ENCODE measurements around the gene PGP. TPM values are rescaled to one million over a fixed set of nuclear protein-coding genes. Genes with fewer than 3 reads are reported as not detected.

The PGP gene
- total RNA-seq, 2 donors from 2014 or later, result 11.6 to 21.6 TPM

- H3K9me3 Mint-ChIP-seq, result no peaks in the 10 kb centered on the region
- no peak overlapping the region for H3K4me3 Mint-ChIP-seq
- ATAC-seq (replicated peaks), result no peak
- no peaks in the 10 kb centered on the region for H3K27me3 Mint-ChIP-seq
- peaks cover 6% of the 10 kb centered on the region for H3K36me3 Mint-ChIP-seq (ENCODE audit: low read depth)
- H3K4me1 Mint-ChIP-seq, result no peaks in the 10 kb centered on the region
- H3K27ac Mint-ChIP-seq, result no peak overlapping the region
Measured at GRCh38 chr16:2180461-2180860, 34.2 kb downstream of the PGP start.

GRCh38 chr16:2179576-2179975 is 35.1 kb downstream of the PGP start:
- Mint-ChIP-seq H3K4me1 (no peaks in the 10 kb centered on the region), H3K36me3 (ENCODE audit: low read depth) (peaks cover 6% of the 10 kb centered on the region), H3K27me3 (no peaks in the 10 kb centered on the region), H3K4me3 (no peak overlapping the region), H3K9me3 (no peaks in the 10 kb centered on the region), H3K27ac (no peak overlapping the region)
- no peak for ATAC-seq (replicated peaks)

- Mint-ChIP-seq H3K27ac (no peak overlapping the region), H3K9me3 (no peaks in the 10 kb centered on the region), H3K27me3 (no peaks in the 10 kb centered on the region), H3K36me3 (ENCODE audit: low read depth) (peaks cover 11% of the 10 kb centered on the region), H3K4me3 (no peak overlapping the region), H3K4me1 (no peaks in the 10 kb centered on the region)
- ATAC-seq (replicated peaks), result no peak
Measured at GRCh38 chr16:2179107-2179501, 35.5 kb downstream of the PGP start.

GRCh38 chr16:2178321-2179106 is 36.1 kb downstream of the PGP start:
- Mint-ChIP-seq H3K4me3 (no peak overlapping the region), H3K9me3 (no peaks in the 10 kb centered on the region), H3K27me3 (no peaks in the 10 kb centered on the region), H3K4me1 (no peaks in the 10 kb centered on the region), H3K36me3 (ENCODE audit: low read depth) (peaks cover 16% of the 10 kb centered on the region), H3K27ac (no peak overlapping the region)
- ATAC-seq (replicated peaks), result peak; percentile 54

- H3K4me1 Mint-ChIP-seq, result no peaks in the 10 kb centered on the region
- H3K36me3 Mint-ChIP-seq (ENCODE audit: low read depth), result peaks cover 16% of the 10 kb centered on the region
- ATAC-seq (replicated peaks), result no peak
- no peaks in the 10 kb centered on the region for H3K27me3 Mint-ChIP-seq
- H3K4me3 Mint-ChIP-seq, result no peak overlapping the region
- H3K27ac Mint-ChIP-seq, result no peak overlapping the region
- H3K9me3 Mint-ChIP-seq, result no peaks in the 10 kb centered on the region
Measured at GRCh38 chr16:2177561-2177960, 37.1 kb downstream of the PGP start.

GRCh38 chr16:2177101-2177500 is 37.5 kb downstream of the PGP start:
- Mint-ChIP-seq H3K27me3 (no peaks in the 10 kb centered on the region), H3K4me1 (no peaks in the 10 kb centered on the region), H3K9me3 (no peaks in the 10 kb centered on the region)

GRCh38 chr16:2176047-2176446 is 38.6 kb downstream of the PGP start:
- H3K27ac Mint-ChIP-seq, result no peak overlapping the region
- H3K4me1 Mint-ChIP-seq, result no peaks in the 10 kb centered on the region
- H3K27me3 Mint-ChIP-seq, result no peaks in the 10 kb centered on the region
- H3K4me3 Mint-ChIP-seq, result no peak overlapping the region
- ATAC-seq (replicated peaks), result no peak
- no peaks in the 10 kb centered on the region for H3K9me3 Mint-ChIP-seq
- peaks cover 16% of the 10 kb centered on the region for H3K36me3 Mint-ChIP-seq (ENCODE audit: low read depth)

More at GRCh38 chr16:2177101-2177500, 37.5 kb downstream of the PGP start:
- no peak overlapping the region for H3K27ac Mint-ChIP-seq
- no peak for ATAC-seq (replicated peaks)
- H3K4me3 Mint-ChIP-seq, result no peak overlapping the region
- H3K36me3 Mint-ChIP-seq (ENCODE audit: low read depth), result peaks cover 16% of the 10 kb centered on the region

GRCh38 chr16:2175454-2175853 is 39.2 kb downstream of the PGP start:
- H3K27ac Mint-ChIP-seq, result no peak overlapping the region

GRCh38 chr16:2174396-2175131 is 40.1 kb downstream of the PGP start:
- ATAC-seq (replicated peaks), result no peak
- no peaks in the 10 kb centered on the region for H3K27me3 Mint-ChIP-seq
- H3K4me3 Mint-ChIP-seq, result no peak overlapping the region
- H3K36me3 Mint-ChIP-seq (ENCODE audit: low read depth), result peaks cover 16% of the 10 kb centered on the region
- H3K9me3 Mint-ChIP-seq, result no peaks in the 10 kb centered on the region
- H3K27ac Mint-ChIP-seq, result no peak overlapping the region
- H3K4me1 Mint-ChIP-seq, result no peaks in the 10 kb centered on the region

More at GRCh38 chr16:2175454-2175853, 39.2 kb downstream of the PGP start:
- Mint-ChIP-seq H3K4me1 (no peaks in the 10 kb centered on the region), H3K9me3 (no peaks in the 10 kb centered on the region), H3K36me3 (ENCODE audit: low read depth) (peaks cover 16% of the 10 kb centered on the region), H3K4me3 (no peak overlapping the region), H3K27me3 (no peaks in the 10 kb centered on the region)
- no peak for ATAC-seq (replicated peaks)

- Mint-ChIP-seq H3K9me3 (no peaks in the 10 kb centered on the region), H3K4me3 (no peak overlapping the region), H3K27ac (no peak overlapping the region), H3K36me3 (ENCODE audit: low read depth) (peaks cover 16% of the 10 kb centered on the region), H3K4me1 (no peaks in the 10 kb centered on the region), H3K27me3 (no peaks in the 10 kb centered on the region)
- ATAC-seq (replicated peaks), result no peak
Measured at GRCh38 chr16:2173916-2174315, 40.7 kb downstream of the PGP start.

- no peak for ATAC-seq (replicated peaks)
- Mint-ChIP-seq H3K27me3 (no peaks in the 10 kb centered on the region), H3K36me3 (ENCODE audit: low read depth) (peaks cover 16% of the 10 kb centered on the region), H3K4me1 (no peaks in the 10 kb centered on the region), H3K4me3 (no peak overlapping the region), H3K9me3 (no peaks in the 10 kb centered on the region), H3K27ac (no peak overlapping the region)
Measured at GRCh38 chr16:2173366-2173765, 41.3 kb downstream of the PGP start.

GRCh38 chr16:2172688-2173335 is 41.8 kb downstream of the PGP start:
- no peaks in the 10 kb centered on the region for H3K9me3 Mint-ChIP-seq
- no peaks in the 10 kb centered on the region for H3K27me3 Mint-ChIP-seq
- no peak for ATAC-seq (replicated peaks)
- no peak overlapping the region for H3K27ac Mint-ChIP-seq
- no peak overlapping the region for H3K4me3 Mint-ChIP-seq
- peaks cover 16% of the 10 kb centered on the region for H3K36me3 Mint-ChIP-seq (ENCODE audit: low read depth)
- no peaks in the 10 kb centered on the region for H3K4me1 Mint-ChIP-seq

GRCh38 chr16:2171601-2172178 is 43.0 kb downstream of the PGP start:
- H3K4me1 Mint-ChIP-seq, result no peaks in the 10 kb centered on the region
- H3K9me3 Mint-ChIP-seq, result no peaks in the 10 kb centered on the region
- no peak overlapping the region for H3K27ac Mint-ChIP-seq
- ATAC-seq (replicated peaks), result no peak
- no peak overlapping the region for H3K4me3 Mint-ChIP-seq
- peaks cover 16% of the 10 kb centered on the region for H3K36me3 Mint-ChIP-seq (ENCODE audit: low read depth)
- H3K27me3 Mint-ChIP-seq, result no peaks in the 10 kb centered on the region

- no peaks in the 10 kb centered on the region for H3K27me3 Mint-ChIP-seq
- H3K4me3 Mint-ChIP-seq, result no peak overlapping the region
- H3K9me3 Mint-ChIP-seq, result no peaks in the 10 kb centered on the region
- H3K27ac Mint-ChIP-seq, result no peak overlapping the region
- H3K4me1 Mint-ChIP-seq, result no peaks in the 10 kb centered on the region
- no peak for ATAC-seq (replicated peaks)
- peaks cover 18% of the 10 kb centered on the region for H3K36me3 Mint-ChIP-seq (ENCODE audit: low read depth)
Measured at GRCh38 chr16:2170587-2171435, 43.8 kb downstream of the PGP start.
